Subcutaneous adipose tissue (tissue), 4 donors: ENCODE results near the gene NHEJ1. TPM values are rescaled to one million over a fixed set of nuclear protein-coding genes. Genes with fewer than 3 reads are reported as not detected.

Experiments
- CTCF ChIP-seq: fragments of 450-650 bp; IDR thresholded peaks from one replicate; pipeline ENCODE4 v1.5.1; 2016; ENCODE audit warnings: low read depth, mild to moderate bottlenecking, control low read depth, antibody characterized with exemption, moderate library complexity
- total RNA-seq, 4 donors: library from RNA; depleted of rRNA; stranded (reverse); fragments of >200 nt; gene quantifications; one replicate each; pipeline ENCODE4 v1.1.0, GENCODE V29; 2016

NHEJ1 gene
- total RNA-seq, 4 donors from 2014 or later = 14.3 to 27.7 (median 19.4) TPM

GRCh38 chr2:219104107-219105035, 56.2 kb downstream of the NHEJ1 start:
- TF ChIP-seq CTCF = no peak

GRCh38 chr2:219099329-219099728, 61.3 kb downstream of the NHEJ1 start:
- no peak for TF ChIP-seq CTCF

GRCh38 chr2:219095406-219095935, 65.1 kb downstream of the NHEJ1 start:
- TF ChIP-seq CTCF = no peak

DNA sequence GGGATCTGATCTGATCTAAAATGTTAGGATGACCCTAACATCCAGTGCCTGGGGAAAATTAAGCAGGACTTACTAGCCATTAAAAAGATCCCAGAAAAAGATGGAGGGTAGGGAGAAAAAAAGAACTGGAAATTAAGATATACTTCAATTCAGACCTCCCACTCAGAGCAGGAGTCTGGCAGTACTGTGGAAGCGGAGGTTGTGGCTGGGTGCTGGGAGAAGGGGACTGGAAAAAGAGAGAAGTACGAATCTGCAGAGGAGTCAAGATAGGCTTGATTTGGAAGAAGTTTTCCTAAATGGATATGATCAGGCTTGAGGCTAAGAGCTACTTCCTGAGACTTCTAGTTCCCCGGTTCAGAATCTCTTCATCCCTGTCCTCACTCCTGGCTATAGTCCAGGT, 66.4 kb downstream of the NHEJ1 start:
- no peak for TF ChIP-seq CTCF

- TF ChIP-seq CTCF = no peak
Measured at GRCh38 chr2:219090436-219091299, 69.9 kb downstream of the NHEJ1 start.

DNA sequence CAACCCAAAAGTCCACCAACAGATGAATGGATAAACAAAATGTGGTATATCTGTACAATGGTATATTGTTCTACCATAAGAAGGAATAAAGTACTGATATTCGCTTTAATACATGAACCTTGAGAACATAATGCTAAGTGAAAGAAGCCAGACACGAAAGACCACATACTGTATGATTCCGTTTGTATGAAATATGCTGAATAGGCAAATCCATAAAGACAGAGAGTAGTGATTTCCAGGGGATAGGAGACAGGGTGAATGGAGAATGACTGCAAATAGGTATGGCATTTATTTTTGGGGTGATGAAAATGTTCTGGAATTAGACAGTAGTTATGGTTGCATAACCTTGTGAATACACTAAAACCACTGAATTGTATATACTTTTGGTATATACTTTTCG, 71.3 kb downstream of the NHEJ1 start:
- TF ChIP-seq CTCF = no peak

GRCh38 chr2:219087848-219088247, 72.8 kb downstream of the NHEJ1 start:
- no peak for TF ChIP-seq CTCF
